ENCODE results near the gene PAN3.

DNA sequence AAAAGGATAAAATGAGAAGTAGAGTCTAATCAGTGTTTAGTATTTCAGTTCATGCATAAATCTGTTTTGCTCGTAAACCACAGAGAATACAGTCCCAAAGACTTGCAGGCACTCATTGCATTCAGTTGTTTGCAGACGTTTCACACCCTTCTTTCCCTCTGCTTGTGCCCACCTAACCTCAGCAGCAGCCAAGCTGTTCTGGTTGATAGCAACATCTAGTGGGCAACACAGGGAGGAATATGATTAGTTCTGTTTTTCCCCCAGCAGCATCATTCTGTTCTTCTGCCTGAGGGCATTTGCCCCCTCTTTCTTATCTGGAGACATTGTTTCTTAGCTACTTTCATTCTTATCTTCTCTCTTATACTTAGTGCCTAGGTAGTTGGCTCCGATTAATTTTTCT lies 135.6 kb downstream of the PAN3 start:
- no peak for TF ChIP-seq POLR2AphosphoS5 (IDR thresholded peaks at IDR 0.05)
- no peak for TF ChIP-seq EP300 (IDR thresholded peaks at IDR 0.05)
- TF ChIP-seq, protein P1, sequence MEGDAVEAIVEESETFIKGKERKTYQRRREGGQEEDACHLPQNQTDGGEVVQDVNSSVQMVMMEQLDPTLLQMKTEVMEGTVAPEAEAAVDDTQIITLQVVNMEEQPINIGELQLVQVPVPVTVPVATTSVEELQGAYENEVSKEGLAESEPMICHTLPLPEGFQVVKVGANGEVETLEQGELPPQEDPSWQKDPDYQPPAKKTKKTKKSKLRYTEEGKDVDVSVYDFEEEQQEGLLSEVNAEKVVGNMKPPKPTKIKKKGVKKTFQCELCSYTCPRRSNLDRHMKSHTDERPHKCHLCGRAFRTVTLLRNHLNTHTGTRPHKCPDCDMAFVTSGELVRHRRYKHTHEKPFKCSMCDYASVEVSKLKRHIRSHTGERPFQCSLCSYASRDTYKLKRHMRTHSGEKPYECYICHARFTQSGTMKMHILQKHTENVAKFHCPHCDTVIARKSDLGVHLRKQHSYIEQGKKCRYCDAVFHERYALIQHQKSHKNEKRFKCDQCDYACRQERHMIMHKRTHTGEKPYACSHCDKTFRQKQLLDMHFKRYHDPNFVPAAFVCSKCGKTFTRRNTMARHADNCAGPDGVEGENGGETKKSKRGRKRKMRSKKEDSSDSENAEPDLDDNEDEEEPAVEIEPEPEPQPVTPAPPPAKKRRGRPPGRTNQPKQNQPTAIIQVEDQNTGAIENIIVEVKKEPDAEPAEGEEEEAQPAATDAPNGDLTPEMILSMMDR (IDR thresholded peaks at IDR 0.05): no peak
